Activated CD4-positive, alpha-beta T cell treated with anti-CD3 and anti-CD28 coated beads, Interleukin-10, Interleukin-2, amounts not matched to agents 100 ng/mL and 50 ng/mL, durations not matched to agents 16 hours and 8 hours (primary cell): ENCODE data around the gene DNAH8.
"Not testable (repeated sequence)": the region's sequence is repeated elsewhere in the genome, so short reads cannot be mapped to it uniquely, and the experiment has no call there.

Source experiments
- DNase-seq: peaks from one replicate; pipeline ENCODE4 v3.0.0-alpha.2; 2020

The DNAH8 gene

GRCh38 chr6:38910207-38910606, 195.1 kb downstream of the DNAH8 start:
- DNase-seq: no peak

- no peak for DNase-seq
Measured at GRCh38 chr6:38912378-38912777, 197.3 kb downstream of the DNAH8 start.

- DNase-seq: no peak
Measured at GRCh38 chr6:38915205-38915925, 200.3 kb downstream of the DNAH8 start.

- not testable (repeated sequence) for DNase-seq
Measured at GRCh38 chr6:38921540-38921939, 206.4 kb downstream of the DNAH8 start.

GRCh38 chr6:38924791-38925509, 209.8 kb downstream of the DNAH8 start:
- DNase-seq: no peak

GRCh38 chr6:38929560-38929959, 214.4 kb downstream of the DNAH8 start:
- no peak for DNase-seq

GRCh38 chr6:38933426-38933825, 218.3 kb downstream of the DNAH8 start:
- DNase-seq: no peak

- no peak for DNase-seq
Measured at GRCh38 chr6:38935051-38935450, 219.9 kb downstream of the DNAH8 start.

GRCh38 chr6:38937839-38938613, 222.9 kb downstream of the DNAH8 start:
- no peak for DNase-seq

- no peak for DNase-seq
Measured at GRCh38 chr6:38938741-38939140, 223.6 kb downstream of the DNAH8 start.

GRCh38 chr6:38942442-38942841, 227.3 kb downstream of the DNAH8 start:
- no peak for DNase-seq

- DNase-seq: no peak
Measured at GRCh38 chr6:38942965-38943364, 227.9 kb downstream of the DNAH8 start.

GRCh38 chr6:38943964-38944363, 228.9 kb downstream of the DNAH8 start:
- no peak for DNase-seq

- no peak for DNase-seq
Measured at GRCh38 chr6:38944655-38945279, 229.7 kb downstream of the DNAH8 start.

GRCh38 chr6:38955861-38956260, 240.8 kb downstream of the DNAH8 start:
- DNase-seq: no peak

GRCh38 chr6:38957426-38957825, 242.3 kb downstream of the DNAH8 start:
- DNase-seq: no peak

- DNase-seq: no peak
Measured at GRCh38 chr6:38959138-38959537, 244.0 kb downstream of the DNAH8 start.

GRCh38 chr6:38968702-38969149, 253.6 kb downstream of the DNAH8 start:
- DNase-seq: peak; percentile 13

GRCh38 chr6:38973178-38974057, 258.3 kb downstream of the DNAH8 start:
- peak; percentile 65 for DNase-seq

- no peak for DNase-seq
Measured at GRCh38 chr6:38974389-38975151, 259.5 kb downstream of the DNAH8 start.

GRCh38 chr6:38975621-38976049, 260.5 kb downstream of the DNAH8 start:
- DNase-seq: no peak
